ENCODE results near the gene ZNF688.
A peak's percentile ranks its signal among the peaks of the same experiment; 100 is the strongest.
"Not testable (repeated sequence)": the region's sequence is repeated elsewhere in the genome, so short reads cannot be mapped to it uniquely, and the experiment has no call there.

The ZNF688 gene

DNA sequence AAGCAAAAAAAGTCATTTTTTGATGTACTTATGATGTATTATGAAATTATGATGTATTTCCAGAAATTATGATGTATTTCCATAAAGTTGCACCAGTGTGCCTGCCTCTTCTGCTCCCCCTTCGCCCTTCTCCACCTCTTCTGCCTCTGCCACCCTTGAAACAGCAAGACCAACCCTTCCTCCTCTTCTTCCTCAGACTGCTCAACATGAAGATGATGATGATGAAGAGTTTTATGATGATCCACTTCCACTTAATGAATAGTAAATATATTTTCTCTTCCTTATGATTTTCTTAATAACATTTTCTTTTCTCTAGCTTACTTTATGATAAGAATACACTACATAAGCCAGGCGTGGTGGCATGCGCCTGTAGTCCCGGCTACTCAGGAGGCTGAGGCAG lies 21.4 kb upstream of the ZNF688 start:
- Histone ChIP-seq H3K4me3 (no peak overlapping the region), H3K9ac (ENCODE audit: insufficient read length) (no peak overlapping the region), H3K9me3 (ENCODE audit: low read depth, low read length) (no peaks in the 10 kb centered on the region), H3K27ac (no peak overlapping the region), H3K36me3 (ENCODE audit: insufficient read depth, low read length) (no peaks in the 10 kb centered on the region)
- no peak for TF ChIP-seq FOXP2 (optimal IDR thresholded peaks at IDR 0.05; ENCODE audit: control extremely low read depth, extremely low read length, insufficient read depth)
- TF ChIP-seq EZH2 (IDR thresholded peaks at IDR 0.05) = no peak
- no peak for TF ChIP-seq POLR2AphosphoS5 (IDR thresholded peaks at IDR 0.05; ENCODE audit: borderline replicate concordance, low read depth, low read length)
- no peak for DNase-seq (ENCODE audit: low read depth, low spot score)

GRCh38 chr16:30590869-30591268 lies 19.4 kb upstream of the ZNF688 start:
- H3K36me3 ChIP-seq (ENCODE audit: insufficient read depth, low read length); H3K9ac ChIP-seq (ENCODE audit: insufficient read length); H3K27ac ChIP-seq; H3K9me3 ChIP-seq (ENCODE audit: low read depth, low read length); H3K4me3 ChIP-seq; DNase-seq (ENCODE audit: low read depth, low spot score): not testable (repeated sequence)

- H3K27ac ChIP-seq; H3K36me3 ChIP-seq (ENCODE audit: insufficient read depth, low read length); H3K9me3 ChIP-seq (ENCODE audit: low read depth, low read length); DNase-seq (ENCODE audit: low read depth, low spot score); H3K4me3 ChIP-seq; H3K9ac ChIP-seq (ENCODE audit: insufficient read length): not testable (repeated sequence)
Measured at GRCh38 chr16:30589582-30589981, 18.1 kb upstream of the ZNF688 start.

- H3K36me3 ChIP-seq (ENCODE audit: insufficient read depth, low read length) = no peaks in the 10 kb centered on the region
- DNase-seq (ENCODE audit: low read depth, low spot score) = no peak
- H3K9me3 ChIP-seq (ENCODE audit: low read depth, low read length) = no peaks in the 10 kb centered on the region
- H3K4me3 ChIP-seq = no peak overlapping the region
- H3K9ac ChIP-seq (ENCODE audit: insufficient read length) = no peak overlapping the region
- TF ChIP-seq FOXP2 (optimal IDR thresholded peaks at IDR 0.05; ENCODE audit: control extremely low read depth, extremely low read length, insufficient read depth) (no peak), POLR2AphosphoS5 (IDR thresholded peaks at IDR 0.05; ENCODE audit: borderline replicate concordance, low read depth, low read length) (no peak), EZH2 (IDR thresholded peaks at IDR 0.05) (no peak)
- no peak overlapping the region for H3K27ac ChIP-seq
Measured at GRCh38 chr16:30588651-30589050, 17.1 kb upstream of the ZNF688 start.

GRCh38 chr16:30585400-30586191 lies 14.1 kb upstream of the ZNF688 start, which contains the start of gene ZNF785:
Gene ZNF785, minus strand, starts transcription at chr16:30585697. Its CDS starts 86 bp downstream, at chr16:30585611.
- Histone ChIP-seq H3K27ac (peak within 1 kb of the TSS; percentile 84), H3K9me3 (ENCODE audit: low read depth, low read length) (no peaks in the 10 kb centered on the region), H3K36me3 (ENCODE audit: insufficient read depth, low read length) (peaks cover 7% of the 10 kb centered on the region; the same call in 1 of the 2 replicates), H3K9ac (ENCODE audit: insufficient read length) (peak within 1 kb of the TSS; percentile 91), H3K4me3 (peak within 1 kb of the TSS; percentile 85)
- no peak for TF ChIP-seq EZH2 (IDR thresholded peaks at IDR 0.05)
- TF ChIP-seq FOXP2 (optimal IDR thresholded peaks at IDR 0.05; ENCODE audit: control extremely low read depth, extremely low read length, insufficient read depth) = no peak
- no peak; the same call in 1 of the 2 replicates for TF ChIP-seq POLR2AphosphoS5 (IDR thresholded peaks at IDR 0.05; ENCODE audit: borderline replicate concordance, low read depth, low read length)
- peak; percentile 94 for DNase-seq (ENCODE audit: low read depth, low spot score)

GRCh38 chr16:30585022-30585399 lies 13.5 kb upstream of the ZNF688 start:
- Histone ChIP-seq H3K36me3 (ENCODE audit: insufficient read depth, low read length) (peaks cover 7% of the 10 kb centered on the region; the same call in 1 of the 2 replicates), H3K27ac (peak overlapping the region; percentile 84), H3K4me3 (peak overlapping the region; percentile 85), H3K9me3 (ENCODE audit: low read depth, low read length) (no peaks in the 10 kb centered on the region), H3K9ac (ENCODE audit: insufficient read length) (peak overlapping the region; percentile 91)
- TF ChIP-seq FOXP2 (optimal IDR thresholded peaks at IDR 0.05; ENCODE audit: control extremely low read depth, extremely low read length, insufficient read depth) = no peak
- TF ChIP-seq POLR2AphosphoS5 (IDR thresholded peaks at IDR 0.05; ENCODE audit: borderline replicate concordance, low read depth, low read length) = no peak
- TF ChIP-seq EZH2 (IDR thresholded peaks at IDR 0.05) = no peak
- no peak for DNase-seq (ENCODE audit: low read depth, low spot score)

GRCh38 chr16:30582611-30583340 lies 11.3 kb upstream of the ZNF688 start:
- TF ChIP-seq EZH2 (IDR thresholded peaks at IDR 0.05) = no peak
- TF ChIP-seq FOXP2 (optimal IDR thresholded peaks at IDR 0.05; ENCODE audit: control extremely low read depth, extremely low read length, insufficient read depth) = no peak
- TF ChIP-seq POLR2AphosphoS5 (IDR thresholded peaks at IDR 0.05; ENCODE audit: borderline replicate concordance, low read depth, low read length) = no peak
- Histone ChIP-seq H3K9ac (ENCODE audit: insufficient read length) (no peak overlapping the region), H3K36me3 (ENCODE audit: insufficient read depth, low read length) (peaks cover 7% of the 10 kb centered on the region; the same call in 1 of the 2 replicates), H3K27ac (no peak overlapping the region), H3K4me3 (no peak overlapping the region), H3K9me3 (ENCODE audit: low read depth, low read length) (no peaks in the 10 kb centered on the region)
- no peak for DNase-seq (ENCODE audit: low read depth, low spot score)

DNA sequence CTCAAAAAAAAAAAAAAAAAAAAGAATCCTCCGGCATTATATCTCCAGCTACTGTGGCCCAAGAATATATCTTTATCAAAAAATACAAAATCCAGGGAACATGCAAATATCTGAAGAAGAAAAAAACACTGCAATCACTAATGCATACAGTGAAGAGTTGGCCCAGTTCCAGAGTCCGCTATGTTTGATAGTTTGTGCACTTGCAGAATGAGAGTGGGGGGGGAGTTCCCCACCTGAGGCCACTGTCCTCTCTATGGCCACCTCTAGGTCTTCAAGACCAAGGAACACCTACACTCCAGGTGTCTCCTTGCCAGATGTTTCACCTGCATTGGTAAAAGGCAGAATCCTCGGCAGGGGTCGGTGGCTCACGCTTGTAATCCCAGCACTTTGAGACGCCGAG lies 9.9 kb upstream of the ZNF688 start:
- no peak overlapping the region for H3K27ac ChIP-seq
- DNase-seq (ENCODE audit: low read depth, low spot score) = no peak
- H3K9ac ChIP-seq (ENCODE audit: insufficient read length) = no peak overlapping the region
- TF ChIP-seq FOXP2 (optimal IDR thresholded peaks at IDR 0.05; ENCODE audit: control extremely low read depth, extremely low read length, insufficient read depth) (no peak), EZH2 (IDR thresholded peaks at IDR 0.05) (no peak), POLR2AphosphoS5 (IDR thresholded peaks at IDR 0.05; ENCODE audit: borderline replicate concordance, low read depth, low read length) (no peak)
- H3K9me3 ChIP-seq (ENCODE audit: low read depth, low read length) = no peaks in the 10 kb centered on the region
- peaks cover 7% of the 10 kb centered on the region; the same call in 1 of the 2 replicates for H3K36me3 ChIP-seq (ENCODE audit: insufficient read depth, low read length)
- no peak overlapping the region for H3K4me3 ChIP-seq

Data from SK-N-MC (cell line).